HG02678 (cell line): ENCODE measurements around the gene DNAJB2.
"Not testable (repeated sequence)": the region's sequence is repeated elsewhere in the genome, so short reads cannot be mapped to it uniquely, and the experiment has no call there.

Experiments
- ATAC-seq: cut with Tn5 transposase; IDR thresholded peaks from one replicate; pipeline ENCODE4 v1.9.1; 2021; ENCODE audit warnings: mild to moderate bottlenecking, moderate library complexity; ENCODE audit not compliant: unreplicated experiment

The DNAJB2 gene

GRCh38 chr2:219254590-219255201, 24.5 kb upstream of the DNAJB2 start:
- peak; percentile 25 for ATAC-seq

DNA sequence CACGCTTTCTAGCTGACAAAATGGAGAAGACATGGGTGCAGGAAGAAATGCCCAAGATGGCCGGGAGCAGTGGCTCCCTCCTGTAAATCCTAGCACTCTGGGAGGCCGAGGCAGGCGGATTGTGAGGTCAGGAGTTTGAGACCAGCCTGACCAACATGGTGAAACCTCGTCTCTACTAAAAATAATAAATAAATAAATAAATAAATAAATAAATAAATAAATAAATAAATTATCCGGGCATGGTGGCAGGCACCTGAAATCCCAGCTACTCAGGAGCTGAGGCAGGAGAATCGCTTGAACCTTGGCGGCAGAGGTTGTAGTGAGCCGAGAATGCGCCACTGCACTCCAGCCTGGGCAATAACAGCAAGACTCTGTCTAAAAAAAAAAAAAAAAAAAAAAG, 20.2 kb upstream of the DNAJB2 start:
- not testable (repeated sequence) for ATAC-seq

- ATAC-seq = no peak
Measured at GRCh38 chr2:219261024-219261855, 17.9 kb upstream of the DNAJB2 start.

DNA sequence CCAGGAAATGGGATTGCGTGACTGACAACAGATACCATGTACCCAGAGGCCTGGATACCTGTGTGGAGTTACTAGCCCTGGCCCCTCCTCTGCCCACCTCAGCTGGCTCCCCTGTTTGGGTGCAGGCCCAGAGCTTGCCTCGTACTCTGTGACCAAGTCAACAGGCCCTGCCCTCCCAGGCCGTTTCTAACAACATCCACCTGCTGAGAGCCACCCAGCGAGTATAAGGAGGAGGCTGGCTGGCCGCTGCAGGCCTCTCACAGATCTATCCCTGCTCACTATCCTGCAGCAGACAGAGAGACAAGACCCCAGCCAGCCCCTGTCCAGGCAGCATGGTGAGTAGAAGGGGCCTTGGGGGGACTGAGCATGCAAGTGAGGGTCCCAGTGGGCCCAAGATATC, 12.9 kb upstream of the DNAJB2 start:
- no peak for ATAC-seq

GRCh38 chr2:219266886-219267285, 12.3 kb upstream of the DNAJB2 start:
- ATAC-seq = no peak

GRCh38 chr2:219268294-219268693, 10.9 kb upstream of the DNAJB2 start:
- ATAC-seq = no peak

GRCh38 chr2:219269362-219270054, 9.7 kb upstream of the DNAJB2 start:
- ATAC-seq = no peak

DNA sequence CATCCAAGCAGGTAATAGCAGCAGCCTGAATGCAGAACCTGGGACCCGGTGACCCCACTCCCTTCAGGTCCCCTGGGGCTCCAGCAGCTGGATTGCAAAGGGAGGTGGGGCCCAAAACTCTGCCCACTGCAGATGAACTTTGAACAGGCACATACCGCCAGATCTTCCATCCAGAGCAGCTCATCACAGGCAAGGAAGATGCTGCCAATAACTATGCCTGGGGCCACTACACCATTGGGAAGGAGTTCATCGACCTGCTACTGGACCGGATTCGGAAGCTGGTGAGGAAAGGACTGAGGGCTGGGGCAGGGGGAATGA, 9.2 kb upstream of the DNAJB2 start:
- ATAC-seq = no peak

DNA sequence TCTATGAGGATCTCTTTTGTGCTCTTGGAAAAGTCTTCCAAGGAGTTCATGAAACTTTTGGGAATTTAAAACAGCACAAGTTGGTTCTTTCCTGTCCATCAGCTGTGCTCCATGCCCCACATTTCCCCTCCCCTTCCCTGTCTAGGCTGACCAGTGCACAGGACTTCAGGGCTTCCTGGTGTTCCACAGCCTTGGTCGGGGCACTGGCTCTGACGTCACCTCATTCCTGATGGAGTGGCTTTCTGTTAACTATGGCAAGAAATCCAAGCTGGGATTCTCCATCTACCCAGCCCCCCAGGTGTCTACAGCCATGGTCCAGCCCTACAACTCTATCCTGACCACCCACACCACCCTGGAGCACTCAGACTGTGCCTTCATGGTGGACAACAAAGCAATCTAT, 8.1 kb upstream of the DNAJB2 start:
- no peak for ATAC-seq

- no peak for ATAC-seq
Measured at GRCh38 chr2:219272356-219272755, 6.8 kb upstream of the DNAJB2 start.

DNA sequence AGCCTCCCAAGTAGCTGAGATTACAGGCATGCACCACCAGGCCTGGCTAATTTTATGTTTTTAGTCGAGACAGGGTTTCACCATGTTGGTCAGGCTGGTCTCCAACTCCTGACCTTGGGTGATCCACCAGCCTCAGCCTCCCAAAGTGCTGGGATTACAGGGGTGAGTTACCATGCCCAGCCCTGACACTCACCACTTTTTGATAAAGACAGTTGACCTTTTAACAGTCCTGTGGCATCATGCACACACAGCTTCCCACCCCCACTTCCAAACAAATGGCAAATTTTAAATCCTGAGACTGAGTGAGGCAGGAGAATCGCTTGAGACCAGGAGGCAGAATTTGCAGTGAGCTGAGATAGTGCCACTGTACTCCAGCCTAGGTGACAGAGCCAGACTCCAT, 6.2 kb upstream of the DNAJB2 start:
- no peak for ATAC-seq

DNA sequence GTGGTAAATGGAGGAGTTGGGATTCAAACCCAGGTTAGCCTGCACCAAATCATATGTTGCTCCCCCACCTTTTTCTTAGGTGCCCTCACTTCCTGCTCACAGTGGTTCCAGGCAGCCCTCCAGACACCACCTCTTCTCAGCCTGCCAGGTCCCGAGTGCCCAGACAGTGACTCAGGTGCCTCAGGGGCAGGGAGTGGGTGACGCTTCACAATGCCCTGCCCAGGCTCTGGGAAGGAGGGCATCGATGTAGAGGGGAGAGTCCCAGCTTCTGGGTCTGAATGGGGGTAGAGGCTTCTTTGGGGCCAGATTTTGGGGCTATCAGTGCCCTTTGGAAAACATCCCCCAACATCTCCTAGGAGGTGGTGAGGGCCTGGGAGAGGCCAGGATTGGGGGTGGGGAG, 5.2 kb upstream of the DNAJB2 start:
- ATAC-seq = no peak

DNA sequence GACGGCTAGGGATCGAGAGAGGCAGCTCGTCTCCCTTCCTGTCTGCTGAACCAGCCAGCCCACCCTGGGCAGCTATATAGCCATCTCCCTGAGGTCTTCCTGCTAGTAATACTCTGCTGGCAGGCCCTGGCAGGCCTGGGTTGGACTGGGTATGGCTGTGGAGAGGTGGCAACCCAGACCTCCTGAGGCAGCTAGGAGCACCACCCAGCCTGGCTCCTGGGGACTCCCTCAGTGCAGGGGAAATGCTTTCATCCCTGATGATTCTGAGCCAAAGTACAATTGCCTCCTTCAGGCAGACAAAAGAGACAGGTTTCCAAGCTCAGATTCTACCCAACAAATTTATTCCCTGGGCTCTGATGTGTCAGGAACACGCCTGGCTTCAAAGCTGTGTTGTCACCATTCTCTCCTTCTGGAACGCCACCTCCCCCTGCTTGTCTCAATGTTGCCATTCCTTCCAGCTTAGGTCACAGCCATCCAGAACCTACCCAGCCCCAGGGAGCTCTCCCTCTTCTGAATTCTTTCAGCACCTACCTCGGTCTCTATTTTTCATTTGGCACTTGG, 4.7 kb upstream of the DNAJB2 start:
- ATAC-seq = no peak

- ATAC-seq = peak; percentile 26
Measured at GRCh38 chr2:219277703-219278654, 1.2 kb upstream of the DNAJB2 start.

- ATAC-seq = no peak
Measured at GRCh38 chr2:219278655-219279150, 463 bp upstream of the DNAJB2 start.

DNA sequence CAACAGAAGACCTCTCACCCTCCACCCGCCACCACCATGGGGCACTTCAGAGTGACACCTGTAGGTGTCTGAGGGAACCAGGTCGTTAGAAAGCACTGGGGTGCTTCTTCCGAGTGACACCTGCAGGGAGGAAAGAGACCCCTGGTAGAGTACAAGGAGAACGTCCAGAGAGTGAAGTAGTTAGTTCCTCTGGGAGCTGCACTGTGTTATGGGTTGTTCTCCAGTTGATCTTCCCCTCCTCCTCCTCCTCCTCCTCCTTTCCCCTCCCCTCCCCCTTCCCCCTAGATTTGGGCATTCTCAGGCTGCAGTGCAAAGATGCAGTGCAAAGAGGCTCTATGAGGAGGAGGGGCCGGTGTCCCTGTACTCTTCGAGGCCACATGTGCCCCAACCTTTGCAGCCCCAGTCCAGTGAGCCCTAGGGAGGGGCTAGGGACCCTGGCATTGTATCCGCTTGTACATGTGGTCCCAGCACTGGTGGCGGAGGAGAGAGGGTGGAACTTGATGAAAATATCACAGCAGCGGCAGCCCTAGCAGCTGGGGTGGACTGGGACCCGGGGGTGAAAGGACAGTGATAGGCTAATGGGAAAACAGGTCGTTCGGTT, 850 bp downstream of the DNAJB2 start:
- no peak for ATAC-seq

DNA sequence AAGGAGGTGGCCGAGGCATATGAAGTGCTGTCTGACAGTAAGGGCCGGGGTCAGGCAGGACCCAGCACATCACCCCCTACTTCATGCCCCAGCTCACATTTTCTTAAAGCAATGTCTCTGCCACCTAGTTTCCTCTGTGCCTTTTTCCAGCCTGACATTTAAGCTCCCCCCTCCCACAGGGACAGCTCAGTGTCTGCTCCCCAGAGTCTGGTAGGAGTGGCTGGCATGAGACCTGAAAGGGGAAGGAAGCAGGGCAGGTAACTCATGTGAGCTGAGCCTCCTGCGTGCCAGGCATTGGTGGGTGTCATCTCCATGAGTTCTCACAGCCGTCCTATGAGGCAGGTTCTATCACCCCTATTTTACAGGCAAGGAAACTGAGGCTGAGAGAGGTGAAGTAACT, 1.5 kb downstream of the DNAJB2 start:
- no peak for ATAC-seq

DNA sequence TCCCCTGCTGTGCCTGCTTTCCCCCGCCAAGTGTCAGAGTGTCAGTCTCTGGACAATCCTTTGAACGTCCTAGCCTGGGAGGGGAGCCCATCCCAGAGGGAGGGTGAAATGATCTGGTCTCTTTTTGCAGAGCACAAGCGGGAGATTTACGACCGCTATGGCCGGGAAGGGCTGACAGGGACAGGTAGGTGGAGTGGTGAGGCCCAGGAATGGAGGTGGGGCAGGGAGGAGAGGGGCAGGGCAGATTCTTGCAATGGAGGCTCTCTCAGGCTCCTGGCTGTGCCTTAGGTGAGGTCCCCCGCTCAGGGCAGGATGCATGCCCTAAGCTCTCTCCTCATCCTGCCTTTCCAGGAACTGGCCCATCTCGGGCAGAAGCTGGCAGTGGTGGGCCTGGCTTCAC, 2.4 kb downstream of the DNAJB2 start:
- ATAC-seq = no peak

GRCh38 chr2:219282375-219282774, 3.2 kb downstream of the DNAJB2 start:
- ATAC-seq = no peak

DNA sequence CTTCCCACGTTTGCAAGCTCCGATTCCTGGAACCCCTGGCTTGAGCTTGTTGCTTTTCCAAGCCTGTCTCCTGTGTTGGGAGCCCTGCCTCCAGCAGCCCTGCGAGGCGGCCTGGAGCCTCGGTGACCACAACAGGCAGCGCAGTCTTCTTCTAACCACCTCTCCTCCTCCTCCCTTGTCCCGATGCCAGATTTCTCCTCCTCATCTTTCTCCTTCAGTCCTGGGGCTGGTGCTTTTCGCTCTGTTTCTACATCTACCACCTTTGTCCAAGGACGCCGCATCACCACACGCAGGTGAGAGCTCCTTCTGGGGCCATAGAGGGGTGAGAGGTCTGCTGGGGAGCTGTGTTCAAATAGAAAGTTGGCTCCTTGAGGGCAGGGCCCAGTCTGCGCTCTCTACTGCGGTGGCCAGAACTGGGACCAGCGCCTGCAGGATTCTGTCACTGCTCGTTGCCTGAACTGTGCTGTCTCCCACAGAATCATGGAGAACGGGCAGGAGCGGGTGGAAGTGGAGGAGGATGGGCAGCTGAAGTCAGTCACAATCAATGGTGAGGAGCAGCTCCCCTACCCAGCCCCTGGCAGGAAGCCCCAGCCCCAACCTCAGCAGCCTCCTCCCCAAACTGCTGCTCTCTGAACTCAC, 3.9 kb downstream of the DNAJB2 start:
- ATAC-seq = no peak
